ENCODE results near the gene B4GALNT3.

GRCh38 chr12:563250-563781, 103.6 kb downstream of the B4GALNT3 start:
- TF ChIP-seq, protein P1, sequence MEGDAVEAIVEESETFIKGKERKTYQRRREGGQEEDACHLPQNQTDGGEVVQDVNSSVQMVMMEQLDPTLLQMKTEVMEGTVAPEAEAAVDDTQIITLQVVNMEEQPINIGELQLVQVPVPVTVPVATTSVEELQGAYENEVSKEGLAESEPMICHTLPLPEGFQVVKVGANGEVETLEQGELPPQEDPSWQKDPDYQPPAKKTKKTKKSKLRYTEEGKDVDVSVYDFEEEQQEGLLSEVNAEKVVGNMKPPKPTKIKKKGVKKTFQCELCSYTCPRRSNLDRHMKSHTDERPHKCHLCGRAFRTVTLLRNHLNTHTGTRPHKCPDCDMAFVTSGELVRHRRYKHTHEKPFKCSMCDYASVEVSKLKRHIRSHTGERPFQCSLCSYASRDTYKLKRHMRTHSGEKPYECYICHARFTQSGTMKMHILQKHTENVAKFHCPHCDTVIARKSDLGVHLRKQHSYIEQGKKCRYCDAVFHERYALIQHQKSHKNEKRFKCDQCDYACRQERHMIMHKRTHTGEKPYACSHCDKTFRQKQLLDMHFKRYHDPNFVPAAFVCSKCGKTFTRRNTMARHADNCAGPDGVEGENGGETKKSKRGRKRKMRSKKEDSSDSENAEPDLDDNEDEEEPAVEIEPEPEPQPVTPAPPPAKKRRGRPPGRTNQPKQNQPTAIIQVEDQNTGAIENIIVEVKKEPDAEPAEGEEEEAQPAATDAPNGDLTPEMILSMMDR (IDR thresholded peaks at IDR 0.05; ENCODE audit: poor library complexity) = no peak
- TF ChIP-seq EZH2phosphoT487 (IDR thresholded peaks at IDR 0.05; ENCODE audit: low read depth, severe bottlenecking, unreplicated experiment) = no peak
- TF ChIP-seq EZH2 (IDR thresholded peaks at IDR 0.05; ENCODE audit: borderline replicate concordance) = no peak

All from hepatocyte (in vitro differentiated cells).